ENCODE data around the gene CWC25. TPM values are rescaled to one million over a fixed set of nuclear protein-coding genes. Genes with fewer than 3 reads are reported as not detected.

CWC25 gene
- total and polyA plus RNA-seq, 2 of the 13 experiments (the other 11 are each of a cell fraction or from before 2014, with no cell fraction given), result 15.6 to 22.7 TPM

DNA sequence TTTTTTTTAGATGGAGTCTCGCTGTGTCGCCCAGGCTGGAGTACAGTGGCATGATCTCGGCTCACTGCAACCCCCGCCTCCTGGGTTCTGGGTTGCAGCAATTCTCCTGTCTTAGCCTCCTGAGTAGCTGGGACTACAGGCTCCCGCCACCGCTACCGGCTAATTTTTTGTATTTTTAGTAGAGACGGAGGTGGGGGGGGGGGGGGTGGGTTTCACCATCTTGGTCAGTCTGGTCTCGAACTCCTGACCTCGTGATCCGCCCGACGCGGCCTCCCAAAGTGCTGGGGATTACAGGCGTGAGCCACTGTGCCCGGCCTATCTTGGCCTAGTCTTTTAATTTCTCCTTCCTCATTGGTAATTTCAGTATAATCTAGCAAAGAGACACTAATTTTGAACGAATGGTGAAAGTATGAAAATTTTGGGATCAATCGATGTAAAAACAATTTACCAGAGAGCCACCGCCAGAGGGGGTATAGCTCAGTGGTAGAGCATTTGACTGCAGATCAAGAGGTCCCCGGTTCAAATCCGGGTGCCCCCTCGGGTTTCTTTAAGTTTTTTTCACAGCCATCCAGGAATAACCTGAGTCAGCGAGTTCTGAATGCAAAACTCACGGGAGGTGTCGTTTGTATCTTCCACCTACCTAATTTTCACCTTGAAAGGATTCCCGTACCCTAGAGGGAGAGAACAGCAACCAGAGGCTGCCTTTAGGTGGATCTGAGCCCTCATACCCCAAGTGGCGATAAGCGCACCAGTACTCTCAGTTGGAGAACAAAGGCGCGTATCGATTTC is 42.3 kb upstream of the CWC25 start (continued):
- TF ChIP-seq RELA (CRISPR knock-in tag; IDR thresholded peaks at IDR 0.05) (no peak), NFRKB (IDR thresholded peaks at IDR 0.05) (no peak), SOX6 (IDR thresholded peaks at IDR 0.05) (no peak), SOX6 (CRISPR knock-in tag; IDR thresholded peaks at IDR 0.05) (peak; percentile 31; the same call in 1 of the 2 replicates), NCOR1 (IDR thresholded peaks at IDR 0.05; ENCODE audit: borderline replicate concordance, low read length) (peak; percentile 80; the same call in 1 of the 2 replicates), CAMTA2 (CRISPR knock-in tag; IDR thresholded peaks at IDR 0.05; ENCODE audit: borderline replicate concordance) (no peak), ZNF839 (CRISPR knock-in tag; IDR thresholded peaks at IDR 0.05; ENCODE audit: borderline replicate concordance) (no peak), CHCHD3 (CRISPR knock-in tag; IDR thresholded peaks at IDR 0.05) (no peak), GTF3A (CRISPR knock-in tag; conservative IDR thresholded peaks at IDR 0.05) (no peak), ZNF101 (CRISPR knock-in tag; IDR thresholded peaks at IDR 0.05; ENCODE audit: borderline replicate concordance, low read depth) (no peak), MED8 (CRISPR knock-in tag; IDR thresholded peaks at IDR 0.05; ENCODE audit: insufficient replicate concordance) (no peak), RARG (CRISPR knock-in tag; IDR thresholded peaks at IDR 0.05; ENCODE audit: low read depth) (no peak), POLR2AphosphoS5 (IDR thresholded peaks at IDR 0.05; ENCODE audit: low read depth, low read length) (no peak), NFYC (CRISPR knock-in tag; IDR thresholded peaks at IDR 0.05) (no peak; the same call in 1 of the 2 replicates), KDM5B (CRISPR knock-in tag; IDR thresholded peaks at IDR 0.05; ENCODE audit: borderline replicate concordance) (no peak)
- TF ChIP-seq, protein P1, sequence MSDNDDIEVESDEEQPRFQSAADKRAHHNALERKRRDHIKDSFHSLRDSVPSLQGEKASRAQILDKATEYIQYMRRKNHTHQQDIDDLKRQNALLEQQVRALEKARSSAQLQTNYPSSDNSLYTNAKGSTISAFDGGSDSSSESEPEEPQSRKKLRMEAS (IDR thresholded peaks at IDR 0.05), result no peak; the same call in none of the 2 replicates
- TF ChIP-seq, protein P2, sequence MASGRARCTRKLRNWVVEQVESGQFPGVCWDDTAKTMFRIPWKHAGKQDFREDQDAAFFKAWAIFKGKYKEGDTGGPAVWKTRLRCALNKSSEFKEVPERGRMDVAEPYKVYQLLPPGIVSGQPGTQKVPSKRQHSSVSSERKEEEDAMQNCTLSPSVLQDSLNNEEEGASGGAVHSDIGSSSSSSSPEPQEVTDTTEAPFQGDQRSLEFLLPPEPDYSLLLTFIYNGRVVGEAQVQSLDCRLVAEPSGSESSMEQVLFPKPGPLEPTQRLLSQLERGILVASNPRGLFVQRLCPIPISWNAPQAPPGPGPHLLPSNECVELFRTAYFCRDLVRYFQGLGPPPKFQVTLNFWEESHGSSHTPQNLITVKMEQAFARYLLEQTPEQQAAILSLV (CRISPR knock-in tag; IDR thresholded peaks at IDR 0.05; ENCODE audit: borderline replicate concordance), result no peak
- TF ChIP-seq, protein P3, sequence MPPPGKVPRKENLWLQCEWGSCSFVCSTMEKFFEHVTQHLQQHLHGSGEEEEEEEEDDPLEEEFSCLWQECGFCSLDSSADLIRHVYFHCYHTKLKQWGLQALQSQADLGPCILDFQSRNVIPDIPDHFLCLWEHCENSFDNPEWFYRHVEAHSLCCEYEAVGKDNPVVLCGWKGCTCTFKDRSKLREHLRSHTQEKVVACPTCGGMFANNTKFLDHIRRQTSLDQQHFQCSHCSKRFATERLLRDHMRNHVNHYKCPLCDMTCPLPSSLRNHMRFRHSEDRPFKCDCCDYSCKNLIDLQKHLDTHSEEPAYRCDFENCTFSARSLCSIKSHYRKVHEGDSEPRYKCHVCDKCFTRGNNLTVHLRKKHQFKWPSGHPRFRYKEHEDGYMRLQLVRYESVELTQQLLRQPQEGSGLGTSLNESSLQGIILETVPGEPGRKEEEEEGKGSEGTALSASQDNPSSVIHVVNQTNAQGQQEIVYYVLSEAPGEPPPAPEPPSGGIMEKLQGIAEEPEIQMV (CRISPR knock-in tag; IDR thresholded peaks at IDR 0.05; ENCODE audit: low read depth), result no peak
- TF ChIP-seq, protein P4, sequence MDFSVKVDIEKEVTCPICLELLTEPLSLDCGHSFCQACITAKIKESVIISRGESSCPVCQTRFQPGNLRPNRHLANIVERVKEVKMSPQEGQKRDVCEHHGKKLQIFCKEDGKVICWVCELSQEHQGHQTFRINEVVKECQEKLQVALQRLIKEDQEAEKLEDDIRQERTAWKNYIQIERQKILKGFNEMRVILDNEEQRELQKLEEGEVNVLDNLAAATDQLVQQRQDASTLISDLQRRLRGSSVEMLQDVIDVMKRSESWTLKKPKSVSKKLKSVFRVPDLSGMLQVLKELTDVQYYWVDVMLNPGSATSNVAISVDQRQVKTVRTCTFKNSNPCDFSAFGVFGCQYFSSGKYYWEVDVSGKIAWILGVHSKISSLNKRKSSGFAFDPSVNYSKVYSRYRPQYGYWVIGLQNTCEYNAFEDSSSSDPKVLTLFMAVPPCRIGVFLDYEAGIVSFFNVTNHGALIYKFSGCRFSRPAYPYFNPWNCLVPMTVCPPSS (IDR thresholded peaks at IDR 0.05), result no peak
- TF ChIP-seq, protein P5, sequence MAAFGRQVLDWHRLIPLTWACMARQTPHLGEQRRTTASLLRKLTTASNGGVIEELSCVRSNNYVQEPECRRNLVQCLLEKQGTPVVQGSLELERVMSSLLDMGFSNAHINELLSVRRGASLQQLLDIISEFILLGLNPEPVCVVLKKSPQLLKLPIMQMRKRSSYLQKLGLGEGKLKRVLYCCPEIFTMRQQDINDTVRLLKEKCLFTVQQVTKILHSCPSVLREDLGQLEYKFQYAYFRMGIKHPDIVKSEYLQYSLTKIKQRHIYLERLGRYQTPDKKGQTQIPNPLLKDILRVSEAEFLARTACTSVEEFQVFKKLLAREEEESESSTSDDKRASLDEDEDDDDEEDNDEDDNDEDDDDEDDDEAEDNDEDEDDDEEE (CRISPR knock-in tag; IDR thresholded peaks at IDR 0.05), result no peak
- TF ChIP-seq, protein P6, sequence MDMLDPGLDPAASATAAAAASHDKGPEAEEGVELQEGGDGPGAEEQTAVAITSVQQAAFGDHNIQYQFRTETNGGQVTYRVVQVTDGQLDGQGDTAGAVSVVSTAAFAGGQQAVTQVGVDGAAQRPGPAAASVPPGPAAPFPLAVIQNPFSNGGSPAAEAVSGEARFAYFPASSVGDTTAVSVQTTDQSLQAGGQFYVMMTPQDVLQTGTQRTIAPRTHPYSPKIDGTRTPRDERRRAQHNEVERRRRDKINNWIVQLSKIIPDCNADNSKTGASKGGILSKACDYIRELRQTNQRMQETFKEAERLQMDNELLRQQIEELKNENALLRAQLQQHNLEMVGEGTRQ (IDR thresholded peaks at IDR 0.05; ENCODE audit: low read depth, low read length), result no peak
- TF ChIP-seq, protein P6 (CRISPR knock-in tag; IDR thresholded peaks at IDR 0.05; ENCODE audit: borderline replicate concordance), result no peak

Data from HepG2 (cell line).